Mesothelial cell of epicardium (in vitro differentiated cells): ENCODE data around the gene PLA2G4A. TPM values are rescaled to one million over a fixed set of nuclear protein-coding genes. Genes with fewer than 3 reads are reported as not detected.

ENCODE experiments used
- DNase-seq, 2 experiments: peaks; one replicate each; pipeline ENCODE4 v3.0.0; 2021; ENCODE audit warnings: low spot score in 2 of 2; ENCODE audit not compliant: unreplicated experiment in 2 of 2
- H3K27ac Mint-ChIP-seq: 2 replicates; pipeline ENCODE4 v1.8.0; 2021; ENCODE audit warnings: mixed read lengths
- H3K27me3 Mint-ChIP-seq: 2 replicates; pipeline ENCODE4 v1.8.0; 2021; ENCODE audit warnings: low read depth, mixed read lengths
- H3K36me3 Mint-ChIP-seq: 2 replicates; pipeline ENCODE4 v1.8.0; 2021; ENCODE audit warnings: mixed read lengths
- H3K4me1 Mint-ChIP-seq: 2 replicates; pipeline ENCODE4 v1.8.0; 2021; ENCODE audit warnings: mixed read lengths
- H3K4me3 Mint-ChIP-seq: 2 replicates; pipeline ENCODE4 v1.8.0; 2021; ENCODE audit warnings: mild to moderate bottlenecking, moderate library complexity, mixed read lengths
- H3K9me3 Mint-ChIP-seq: 2 replicates; pipeline ENCODE4 v1.8.0; 2021; ENCODE audit warnings: mixed read lengths
- CTCF ChIP-seq: fragments of 200-600 bp; sonication (generic); IDR thresholded peaks from one replicate; pipeline ENCODE4 v1.5.0; 2021; ENCODE audit warnings: antibody characterized with exemption; ENCODE audit not compliant: unreplicated experiment
- total RNA-seq: library from RNA; stranded (reverse); gene quantifications from 3 replicates; pipeline ENCODE4 v1.2.1, GENCODE V29; 2021

Gene PLA2G4A
- total RNA-seq, 1 donor from 2014 or later = 12.5 TPM

GRCh38 chr1:186785503-186785902 lies 43.2 kb upstream of the PLA2G4A start:
- no peak overlapping the region for H3K4me3 Mint-ChIP-seq
- no peak overlapping the region for H3K27ac Mint-ChIP-seq
- DNase-seq = no peak
- no peaks in the 10 kb centered on the region for H3K27me3 Mint-ChIP-seq
- peaks cover 7% of the 10 kb centered on the region for H3K4me1 Mint-ChIP-seq
- H3K9me3 Mint-ChIP-seq = peaks cover 9% of the 10 kb centered on the region
- TF ChIP-seq CTCF = no peak
- no peaks in the 10 kb centered on the region for H3K36me3 Mint-ChIP-seq

GRCh38 chr1:186790101-186790500 lies 38.6 kb upstream of the PLA2G4A start:
- H3K27me3 Mint-ChIP-seq = no peaks in the 10 kb centered on the region
- H3K9me3 Mint-ChIP-seq = peaks cover 17% of the 10 kb centered on the region
- H3K4me1 Mint-ChIP-seq = no peaks in the 10 kb centered on the region
- TF ChIP-seq CTCF = no peak
- no peak for DNase-seq
- H3K4me3 Mint-ChIP-seq = no peak overlapping the region
- no peaks in the 10 kb centered on the region for H3K36me3 Mint-ChIP-seq
- no peak overlapping the region for H3K27ac Mint-ChIP-seq

- Mint-ChIP-seq H3K9me3 (peaks cover 17% of the 10 kb centered on the region), H3K27me3 (no peaks in the 10 kb centered on the region), H3K4me3 (no peak overlapping the region), H3K27ac (no peak overlapping the region), H3K36me3 (no peaks in the 10 kb centered on the region), H3K4me1 (no peaks in the 10 kb centered on the region)
- no peak for DNase-seq
- no peak for TF ChIP-seq CTCF
Measured at GRCh38 chr1:186792870-186793581, 35.7 kb upstream of the PLA2G4A start.

- Mint-ChIP-seq H3K4me1 (no peaks in the 10 kb centered on the region), H3K4me3 (no peak overlapping the region), H3K36me3 (no peaks in the 10 kb centered on the region), H3K27ac (no peak overlapping the region), H3K27me3 (no peaks in the 10 kb centered on the region), H3K9me3 (peaks cover 17% of the 10 kb centered on the region)
- no peak for TF ChIP-seq CTCF
- DNase-seq = no peak
Measured at GRCh38 chr1:186793582-186793927, 35.2 kb upstream of the PLA2G4A start.

GRCh38 chr1:186798960-186799688 lies 29.6 kb upstream of the PLA2G4A start:
- peaks cover 9% of the 10 kb centered on the region for H3K4me1 Mint-ChIP-seq
- H3K9me3 Mint-ChIP-seq = peaks cover 8% of the 10 kb centered on the region
- TF ChIP-seq CTCF = no peak
- H3K36me3 Mint-ChIP-seq = no peaks in the 10 kb centered on the region
- H3K4me3 Mint-ChIP-seq = no peak overlapping the region
- H3K27me3 Mint-ChIP-seq = no peaks in the 10 kb centered on the region
- H3K27ac Mint-ChIP-seq = no peak overlapping the region
- DNase-seq = no peak
